ENCODE results near the gene EYS.

EYS gene

GRCh38 chr6:63714091-63714490, 1992.9 kb downstream of the EYS start:
- no peak overlapping the region for H3K4me2 ChIP-seq (ENCODE audit: low read length)
- TF ChIP-seq CTCF (IDR thresholded peaks at IDR 0.05), result no peak
- no peaks in the 10 kb centered on the region for H3K27me3 ChIP-seq (ENCODE audit: control insufficient read depth, insufficient read depth, low read length)
- H3K9ac ChIP-seq, result no peak overlapping the region
- no peak overlapping the region for H3K27ac ChIP-seq
- no peaks in the 10 kb centered on the region for H3K36me3 ChIP-seq (ENCODE audit: control insufficient read depth, insufficient read depth, low read length)
- H3K79me2 ChIP-seq, result no peaks in the 10 kb centered on the region
- peaks cover 9% of the 10 kb centered on the region for H3K4me1 ChIP-seq
- H3K9me3 ChIP-seq (ENCODE audit: control insufficient read depth, low read length), result no peaks in the 10 kb centered on the region
- H2AFZ ChIP-seq, result no peak overlapping the region
- H3K4me3 ChIP-seq (ENCODE audit: low read depth, low read length), result no peak overlapping the region

- Histone ChIP-seq H3K4me2 (ENCODE audit: low read length) (no peak overlapping the region), H2AFZ (no peak overlapping the region), H3K9ac (no peak overlapping the region), H3K27ac (no peak overlapping the region), H3K79me2 (no peaks in the 10 kb centered on the region), H3K27me3 (ENCODE audit: control insufficient read depth, insufficient read depth, low read length) (no peaks in the 10 kb centered on the region), H3K36me3 (ENCODE audit: control insufficient read depth, insufficient read depth, low read length) (no peaks in the 10 kb centered on the region), H3K4me1 (peaks cover 9% of the 10 kb centered on the region), H3K9me3 (ENCODE audit: control insufficient read depth, low read length) (no peaks in the 10 kb centered on the region), H3K4me3 (ENCODE audit: low read depth, low read length) (no peak overlapping the region)
- no peak for TF ChIP-seq CTCF (IDR thresholded peaks at IDR 0.05)
Observed at GRCh38 chr6:63713332-63713731, 1993.7 kb downstream of the EYS start.

- no peak overlapping the region for H2AFZ ChIP-seq
- H3K9me3 ChIP-seq (ENCODE audit: control insufficient read depth, low read length), result no peaks in the 10 kb centered on the region
- TF ChIP-seq CTCF (IDR thresholded peaks at IDR 0.05), result no peak
- H3K79me2 ChIP-seq, result no peaks in the 10 kb centered on the region
- H3K9ac ChIP-seq, result no peak overlapping the region
- H3K27me3 ChIP-seq (ENCODE audit: control insufficient read depth, insufficient read depth, low read length), result no peaks in the 10 kb centered on the region
- H3K4me1 ChIP-seq, result peaks cover 9% of the 10 kb centered on the region
- no peak overlapping the region for H3K27ac ChIP-seq
- no peak overlapping the region for H3K4me2 ChIP-seq (ENCODE audit: low read length)
- H3K4me3 ChIP-seq (ENCODE audit: low read depth, low read length), result no peak overlapping the region
- no peaks in the 10 kb centered on the region for H3K36me3 ChIP-seq (ENCODE audit: control insufficient read depth, insufficient read depth, low read length)
Observed at GRCh38 chr6:63709148-63709547, 1997.9 kb downstream of the EYS start.

GRCh38 chr6:63708631-63709030, 1998.4 kb downstream of the EYS start:
- H2AFZ ChIP-seq, result no peak overlapping the region
- no peaks in the 10 kb centered on the region for H3K27me3 ChIP-seq (ENCODE audit: control insufficient read depth, insufficient read depth, low read length)
- no peak overlapping the region for H3K27ac ChIP-seq
- TF ChIP-seq CTCF (IDR thresholded peaks at IDR 0.05), result no peak
- H3K4me2 ChIP-seq (ENCODE audit: low read length), result no peak overlapping the region
- no peaks in the 10 kb centered on the region for H3K36me3 ChIP-seq (ENCODE audit: control insufficient read depth, insufficient read depth, low read length)
- H3K9ac ChIP-seq, result no peak overlapping the region
- H3K4me3 ChIP-seq (ENCODE audit: low read depth, low read length), result no peak overlapping the region
- H3K79me2 ChIP-seq, result no peaks in the 10 kb centered on the region
- H3K4me1 ChIP-seq, result peaks cover 9% of the 10 kb centered on the region
- no peaks in the 10 kb centered on the region for H3K9me3 ChIP-seq (ENCODE audit: control insufficient read depth, low read length)

- no peak for TF ChIP-seq CTCF (IDR thresholded peaks at IDR 0.05)
- Histone ChIP-seq H3K9ac (no peak overlapping the region), H3K9me3 (ENCODE audit: control insufficient read depth, low read length) (no peaks in the 10 kb centered on the region), H3K4me1 (peaks cover 9% of the 10 kb centered on the region), H3K36me3 (ENCODE audit: control insufficient read depth, insufficient read depth, low read length) (no peaks in the 10 kb centered on the region), H3K27me3 (ENCODE audit: control insufficient read depth, insufficient read depth, low read length) (no peaks in the 10 kb centered on the region), H3K4me3 (ENCODE audit: low read depth, low read length) (no peak overlapping the region), H3K4me2 (ENCODE audit: low read length) (no peak overlapping the region), H2AFZ (no peak overlapping the region), H3K79me2 (no peaks in the 10 kb centered on the region), H3K27ac (no peak overlapping the region)
Observed at GRCh38 chr6:63706630-63707029, 2000.4 kb downstream of the EYS start.

All from parathyroid adenoma (tissue), 2 donors.